OCI-LY7 (cell line): ENCODE results near the gene TRPM2.

Experiments
- EZH2phosphoT487 ChIP-seq: fragments of 200-600 bp; sonication (generic); IDR thresholded peaks from 2 replicates; pipeline ENCODE4 v1.6.1; 2018; ENCODE audit warnings: low read depth, borderline replicate concordance, mild to moderate bottlenecking, mixed run types, antibody characterized with exemption, low read length, moderate library complexity, mixed read lengths
- TF ChIP-seq, protein P1 (sequence below): fragments of 200-600 bp; sonication (generic); conservative IDR thresholded peaks from 2 replicates; pipeline ENCODE4 v1.5.1; 2014; ENCODE audit warnings: mild to moderate bottlenecking, antibody characterized with exemption, low read length, moderate library complexity, mixed read lengths

DNA sequence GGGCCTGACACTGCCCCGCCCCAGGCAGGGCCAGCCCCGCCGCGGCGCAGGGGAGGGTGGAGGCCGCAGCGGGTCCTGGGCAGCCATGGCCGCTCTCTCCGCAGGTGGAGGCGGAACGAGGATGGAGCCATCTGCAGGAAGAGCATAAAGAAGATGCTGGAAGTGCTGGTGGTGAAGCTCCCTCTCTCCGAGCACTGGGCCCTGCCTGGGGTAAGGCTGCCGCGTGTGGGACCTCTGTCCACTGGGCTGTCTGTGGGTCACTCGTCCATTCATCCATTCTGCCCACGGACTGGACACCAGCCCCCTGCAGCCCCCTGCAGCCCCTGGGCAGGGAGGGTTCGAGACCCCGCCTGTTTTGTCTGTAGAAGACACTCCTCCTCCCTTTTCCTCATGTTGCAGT lies 83.5 kb downstream of the TRPM2 start:
- TF ChIP-seq, protein P1, sequence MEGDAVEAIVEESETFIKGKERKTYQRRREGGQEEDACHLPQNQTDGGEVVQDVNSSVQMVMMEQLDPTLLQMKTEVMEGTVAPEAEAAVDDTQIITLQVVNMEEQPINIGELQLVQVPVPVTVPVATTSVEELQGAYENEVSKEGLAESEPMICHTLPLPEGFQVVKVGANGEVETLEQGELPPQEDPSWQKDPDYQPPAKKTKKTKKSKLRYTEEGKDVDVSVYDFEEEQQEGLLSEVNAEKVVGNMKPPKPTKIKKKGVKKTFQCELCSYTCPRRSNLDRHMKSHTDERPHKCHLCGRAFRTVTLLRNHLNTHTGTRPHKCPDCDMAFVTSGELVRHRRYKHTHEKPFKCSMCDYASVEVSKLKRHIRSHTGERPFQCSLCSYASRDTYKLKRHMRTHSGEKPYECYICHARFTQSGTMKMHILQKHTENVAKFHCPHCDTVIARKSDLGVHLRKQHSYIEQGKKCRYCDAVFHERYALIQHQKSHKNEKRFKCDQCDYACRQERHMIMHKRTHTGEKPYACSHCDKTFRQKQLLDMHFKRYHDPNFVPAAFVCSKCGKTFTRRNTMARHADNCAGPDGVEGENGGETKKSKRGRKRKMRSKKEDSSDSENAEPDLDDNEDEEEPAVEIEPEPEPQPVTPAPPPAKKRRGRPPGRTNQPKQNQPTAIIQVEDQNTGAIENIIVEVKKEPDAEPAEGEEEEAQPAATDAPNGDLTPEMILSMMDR, result no peak
- TF ChIP-seq EZH2phosphoT487, result no peak
